A673 (cell line): Measurements from ENCODE around the gene GRID2. TPM values are rescaled to one million over a fixed set of nuclear protein-coding genes. Genes with fewer than 3 reads are reported as not detected.

Experiments used
- BruUV-seq: library from RNA; stranded (reverse); fragments of 400-500 nt; replicated peaks from 2 replicates; lab custom pipeline; 2021; lab: Mats Ljungman, UMichigan
- CTCF ChIA-PET: fragments of 300-600 bp; sonication (Branson Sonifier 250); formaldehyde crosslinking; loops from one replicate; lab custom pipeline; 2022; ENCODE audit warnings: antibody characterized with exemption; lab: Charles Lee
- POLR2A ChIA-PET: fragments of 300-600 bp; sonication (Branson Sonifier 250); formaldehyde crosslinking; loops from one replicate; lab custom pipeline; 2022; ENCODE audit warnings: antibody characterized with exemption; ENCODE audit not compliant: low non-redundant PET; lab: Charles Lee
- DNase-seq: peaks from one replicate; pipeline ENCODE4 v3.0.0-alpha.2; 2015; ENCODE audit warnings: low spot score
- H3K27ac ChIP-seq: fragments of 200-600 bp; sonication (generic); 2 replicates; pipeline ENCODE4 v1.5.1; 2016; ENCODE audit warnings: mixed run types, low read depth, mild to moderate bottlenecking, mixed read lengths, antibody characterized with exemption, low read length; ENCODE audit not compliant: poor library complexity, severe bottlenecking
- H3K27me3 ChIP-seq: fragments of 200-600 bp; sonication (generic); replicated peaks from 2 replicates; pipeline ENCODE4 v1.6.1; 2017; ENCODE audit warnings: mixed run types, low read depth, mild to moderate bottlenecking, mixed read lengths, antibody characterized with exemption, low read length; ENCODE audit not compliant: insufficient read depth, poor library complexity
- H3K36me3 ChIP-seq: fragments of 200-600 bp; sonication (generic); 2 replicates; pipeline ENCODE4 v1.6.1; 2016; ENCODE audit warnings: mixed run types, mild to moderate bottlenecking, mixed read lengths, antibody characterized with exemption, low read length; ENCODE audit not compliant: insufficient read depth, poor library complexity, severe bottlenecking
- H3K4me1 ChIP-seq: fragments of 200-600 bp; sonication (generic); 2 replicates; pipeline ENCODE4 v1.6.1; 2017; ENCODE audit warnings: mixed run types, mild to moderate bottlenecking, mixed read lengths, antibody characterized with exemption, low read length; ENCODE audit not compliant: insufficient read depth, poor library complexity, severe bottlenecking
- H3K4me3 ChIP-seq: fragments of 200-600 bp; sonication (generic); 2 replicates; pipeline ENCODE4 v1.5.1; 2016; ENCODE audit warnings: low read depth, mixed run types, mild to moderate bottlenecking, mixed read lengths, low read length; ENCODE audit not compliant: poor library complexity, severe bottlenecking
- H3K9me3 ChIP-seq: fragments of 200-600 bp; sonication (generic); 2 replicates; pipeline ENCODE4 v1.6.1; 2016; ENCODE audit warnings: mixed run types, low read depth, mild to moderate bottlenecking, mixed read lengths, antibody characterized with exemption, low read length; ENCODE audit not compliant: poor library complexity, severe bottlenecking
- EZH2 ChIP-seq: fragments of 200-600 bp; sonication (generic); IDR thresholded peaks from 2 replicates; pipeline ENCODE4 v1.6.1; 2017; ENCODE audit warnings: borderline replicate concordance, low read depth, mild to moderate bottlenecking, mixed read lengths, antibody characterized with exemption, low read length; ENCODE audit not compliant: poor library complexity, severe bottlenecking
- intact Hi-C: fragments of 100-400 bp; cut with micrococcal nuclease; formaldehyde crosslinking; loops from one replicate; pipeline ENCODE4 v1.10.0; 2022; ENCODE audit not compliant: unreplicated experiment
- total RNA-seq: library from RNA; stranded (reverse); gene quantifications from 2 replicates; pipeline ENCODE4 v1.2.3, GENCODE V29; 2021
- TF ChIP-seq, protein P1 (sequence below): fragments of 300-800, 200-600 bp; sonication (generic); conservative IDR thresholded peaks from 2 replicates; pipeline ENCODE4 v1.5.1; 2017; ENCODE audit warnings: low read depth, mild to moderate bottlenecking, antibody characterized with exemption, low read length, moderate library complexity, mixed read lengths

GRID2 gene
- total RNA-seq, 1 experiment from 2014 or later: not detected

GRCh38 chr4:93174598-93174997, 870.8 kb downstream of the GRID2 start:
- ChIA-PET POLR2A (no interaction called here), CTCF (no interaction called here)
- Histone ChIP-seq H3K9me3 (no peaks in the 10 kb centered on the region), H3K27me3 (no peaks in the 10 kb centered on the region), H3K36me3 (no peaks in the 10 kb centered on the region), H3K27ac (no peak overlapping the region), H3K4me1 (no peaks in the 10 kb centered on the region), H3K4me3 (no peak overlapping the region)
- intact Hi-C loops: no loop called here
- TF ChIP-seq, protein P1, sequence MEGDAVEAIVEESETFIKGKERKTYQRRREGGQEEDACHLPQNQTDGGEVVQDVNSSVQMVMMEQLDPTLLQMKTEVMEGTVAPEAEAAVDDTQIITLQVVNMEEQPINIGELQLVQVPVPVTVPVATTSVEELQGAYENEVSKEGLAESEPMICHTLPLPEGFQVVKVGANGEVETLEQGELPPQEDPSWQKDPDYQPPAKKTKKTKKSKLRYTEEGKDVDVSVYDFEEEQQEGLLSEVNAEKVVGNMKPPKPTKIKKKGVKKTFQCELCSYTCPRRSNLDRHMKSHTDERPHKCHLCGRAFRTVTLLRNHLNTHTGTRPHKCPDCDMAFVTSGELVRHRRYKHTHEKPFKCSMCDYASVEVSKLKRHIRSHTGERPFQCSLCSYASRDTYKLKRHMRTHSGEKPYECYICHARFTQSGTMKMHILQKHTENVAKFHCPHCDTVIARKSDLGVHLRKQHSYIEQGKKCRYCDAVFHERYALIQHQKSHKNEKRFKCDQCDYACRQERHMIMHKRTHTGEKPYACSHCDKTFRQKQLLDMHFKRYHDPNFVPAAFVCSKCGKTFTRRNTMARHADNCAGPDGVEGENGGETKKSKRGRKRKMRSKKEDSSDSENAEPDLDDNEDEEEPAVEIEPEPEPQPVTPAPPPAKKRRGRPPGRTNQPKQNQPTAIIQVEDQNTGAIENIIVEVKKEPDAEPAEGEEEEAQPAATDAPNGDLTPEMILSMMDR: no peak
- TF ChIP-seq EZH2: no peak
- DNase-seq: no peak
- no TSS peak for BruUV-seq

GRCh38 chr4:93178279-93178678, 874.5 kb downstream of the GRID2 start:
- Histone ChIP-seq H3K9me3 (no peaks in the 10 kb centered on the region), H3K27me3 (no peaks in the 10 kb centered on the region), H3K36me3 (no peaks in the 10 kb centered on the region), H3K4me3 (no peak overlapping the region), H3K27ac (no peak overlapping the region), H3K4me1 (no peaks in the 10 kb centered on the region)
- intact Hi-C loops: no loop called here
- ChIA-PET POLR2A (no interaction called here), CTCF (no interaction called here)
- BruUV-seq: no TSS peak
- no peak for DNase-seq
- no peak for TF ChIP-seq EZH2
- TF ChIP-seq, protein P1: no peak

DNA sequence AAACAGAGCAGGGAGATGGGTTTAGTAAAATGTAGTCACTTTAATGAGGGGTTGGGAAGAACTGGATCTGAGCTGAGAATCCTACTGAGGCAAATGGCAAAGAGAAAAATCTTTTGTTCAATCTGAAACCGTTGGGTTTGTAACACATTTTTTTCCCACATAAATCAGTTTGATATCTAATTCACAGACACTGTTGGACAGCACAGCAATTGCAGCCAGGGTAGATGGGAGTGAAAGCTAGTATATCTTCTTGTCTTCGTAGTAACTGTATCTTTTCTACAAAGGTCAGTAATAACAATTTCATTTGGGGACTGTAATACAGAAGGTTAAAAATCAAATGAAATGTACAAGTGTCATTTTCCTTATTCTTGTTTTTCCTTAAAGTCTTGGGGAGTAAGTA, 875.3 kb downstream of the GRID2 start:
- Histone ChIP-seq H3K4me1 (no peaks in the 10 kb centered on the region), H3K27me3 (no peaks in the 10 kb centered on the region), H3K9me3 (no peaks in the 10 kb centered on the region), H3K27ac (no peak overlapping the region), H3K36me3 (no peaks in the 10 kb centered on the region), H3K4me3 (no peak overlapping the region)
- CTCF ChIA-PET: no interaction called here
- POLR2A ChIA-PET: no interaction called here
- TF ChIP-seq, protein P1: no peak
- TF ChIP-seq EZH2: no peak
- BruUV-seq: no TSS peak
- intact Hi-C loops: no loop called here
- DNase-seq: no peak
